Activated CD4-positive, alpha-beta T cell treated with anti-CD3 and anti-CD28 coated beads, Interleukin-2, amount 50 U/mL, for 48 hours (primary cell): Measurements from ENCODE around the gene RNU1-4.
"Not testable (repeated sequence)": the region's sequence is repeated elsewhere in the genome, so short reads cannot be mapped to it uniquely, and the experiment has no call there.

Source experiments
- DNase-seq, 2 experiments: peaks; one replicate each; pipeline ENCODE4 v3.0.0-alpha.2; 2020

The RNU1-4 gene

GRCh38 chr1:16770896-16771446 lies 30.7 kb downstream of the RNU1-4 start:
- DNase-seq: not testable (repeated sequence)

GRCh38 chr1:16772275-16773204 lies 32.2 kb downstream of the RNU1-4 start:
- not testable (repeated sequence) for DNase-seq

DNA sequence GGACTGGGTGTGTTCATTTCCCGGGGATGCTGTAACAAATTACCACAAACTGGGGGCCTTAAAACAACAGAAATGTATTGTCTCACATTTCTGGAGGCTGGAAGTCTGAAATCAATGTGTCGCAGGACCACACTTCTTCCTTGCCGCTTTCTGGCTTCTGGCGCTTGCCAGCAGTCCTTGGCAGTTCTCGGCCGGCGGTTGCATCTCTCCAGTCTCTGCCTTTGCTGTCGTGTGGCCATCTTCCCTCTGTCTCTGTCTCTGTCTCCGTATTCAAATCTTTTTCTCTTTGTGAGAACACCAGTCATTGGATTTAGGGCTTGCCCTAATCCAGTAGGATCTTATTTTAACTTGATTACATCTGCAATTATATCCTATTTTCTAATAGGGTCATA lies 32.9 kb downstream of the RNU1-4 start:
- DNase-seq: not testable (repeated sequence)

GRCh38 chr1:16773723-16774122 lies 33.4 kb downstream of the RNU1-4 start:
- DNase-seq: not testable (repeated sequence)

GRCh38 chr1:16774773-16775172 lies 34.5 kb downstream of the RNU1-4 start:
- not testable (repeated sequence) for DNase-seq

DNA sequence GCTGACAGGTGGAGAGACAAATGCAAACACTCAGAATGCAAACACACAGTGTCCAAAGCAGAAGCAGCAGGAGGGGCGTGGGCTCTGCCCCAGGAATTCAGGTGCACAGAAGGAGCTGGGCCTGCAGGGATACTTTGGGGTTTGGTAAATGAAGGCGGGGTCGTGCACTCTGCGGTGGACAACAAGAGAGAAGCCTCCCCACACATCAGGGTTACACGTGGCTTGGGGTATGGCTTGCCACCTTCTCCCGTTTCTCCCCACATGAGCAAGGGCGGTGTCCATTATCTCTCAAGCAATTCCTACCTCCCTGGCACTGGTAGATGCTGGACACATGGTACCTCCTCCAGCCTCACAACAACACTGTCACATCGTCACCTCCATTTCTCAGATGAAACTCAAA lies 35.0 kb downstream of the RNU1-4 start:
- DNase-seq: not testable (repeated sequence)

DNA sequence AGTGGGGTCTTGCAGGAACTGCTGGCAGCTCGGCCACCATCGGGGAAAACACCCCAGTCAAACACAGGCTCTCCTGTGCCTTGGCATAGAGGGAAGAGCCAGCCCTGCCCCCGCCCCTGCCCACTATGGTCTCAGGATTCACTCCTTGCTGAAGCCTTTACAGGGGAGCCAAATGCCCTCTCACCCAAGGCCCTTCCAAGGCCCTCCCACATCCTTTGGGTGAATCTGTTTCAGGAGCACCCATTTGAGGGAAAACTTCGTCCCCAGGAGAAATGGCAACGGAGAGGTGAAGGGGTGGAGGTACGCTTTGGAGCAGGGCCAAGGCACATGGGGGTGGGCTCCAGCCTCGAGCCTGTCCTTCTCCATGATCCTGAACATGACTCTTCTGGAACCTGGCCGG lies 35.9 kb downstream of the RNU1-4 start:
- not testable (repeated sequence) for DNase-seq

GRCh38 chr1:16776835-16777234 lies 36.5 kb downstream of the RNU1-4 start:
- not testable (repeated sequence) for DNase-seq

DNA sequence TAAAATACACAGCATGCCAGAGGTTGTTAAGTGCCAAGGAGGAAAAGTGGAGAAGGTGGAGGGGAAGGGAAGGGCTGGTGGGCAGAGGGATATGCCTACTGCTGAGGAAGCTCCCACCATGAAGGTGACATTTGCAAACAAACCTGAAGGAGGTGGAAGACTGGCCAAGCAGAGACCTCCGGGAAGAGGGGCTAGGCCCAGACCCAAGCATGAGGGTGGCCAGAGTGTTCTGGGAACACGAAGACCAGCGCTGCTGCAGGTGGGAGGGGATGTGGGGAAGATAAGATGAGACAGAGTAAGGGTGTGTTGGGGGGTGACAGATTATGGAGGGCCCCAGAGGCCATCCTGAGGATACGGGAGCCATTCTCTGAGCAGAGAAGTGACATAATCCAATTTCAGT lies 37.5 kb downstream of the RNU1-4 start:
- DNase-seq: not testable (repeated sequence)

- DNase-seq: not testable (repeated sequence)
These were observed 39.2 kb downstream of the RNU1-4 start for GRCh38 chr1:16779525-16779924.

DNA sequence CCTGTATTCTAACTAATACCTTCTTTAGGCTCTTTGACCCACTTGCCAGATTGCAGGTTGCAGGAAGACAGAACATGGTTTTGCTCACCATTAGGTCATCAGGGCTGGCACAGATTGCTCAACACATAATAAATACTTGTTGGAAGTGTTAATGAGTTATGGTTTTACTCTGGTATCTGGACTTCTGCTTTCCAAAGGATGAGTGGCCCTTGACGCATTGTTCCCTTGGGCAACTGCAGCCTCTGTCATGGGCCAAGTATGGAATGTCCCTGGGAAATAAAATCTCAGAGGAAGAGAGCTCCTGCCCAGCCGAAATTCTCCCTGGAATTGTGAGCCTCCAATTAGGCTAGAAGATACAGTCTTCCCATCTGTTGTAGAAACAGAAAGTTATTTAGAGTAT lies 40.7 kb downstream of the RNU1-4 start:
- DNase-seq: not testable (repeated sequence)

- not testable (repeated sequence) for DNase-seq
These were observed 41.3 kb downstream of the RNU1-4 start for GRCh38 chr1:16781625-16782024.

DNA sequence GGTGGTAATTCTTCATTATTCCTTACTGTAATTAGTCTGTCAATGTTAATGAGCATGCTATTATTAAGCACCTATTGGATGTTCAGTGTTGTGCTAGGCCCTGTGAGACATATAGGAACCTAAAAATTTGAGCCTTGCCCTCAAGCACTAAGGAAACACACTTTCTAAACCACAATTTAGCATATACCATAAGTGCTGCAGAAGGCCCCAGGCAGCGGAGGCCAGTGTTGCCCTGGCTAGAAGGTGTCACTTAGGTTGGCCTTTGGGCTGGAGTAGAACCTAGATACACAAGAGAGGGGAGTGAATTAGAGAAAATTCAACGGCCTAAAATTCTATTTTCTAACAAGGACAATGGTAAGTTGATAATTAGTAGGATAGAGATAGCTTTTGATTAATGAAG lies 44.6 kb downstream of the RNU1-4 start:
- not testable (repeated sequence) for DNase-seq

GRCh38 chr1:16786362-16786761 lies 46.0 kb downstream of the RNU1-4 start:
- DNase-seq: not testable (repeated sequence)

DNA sequence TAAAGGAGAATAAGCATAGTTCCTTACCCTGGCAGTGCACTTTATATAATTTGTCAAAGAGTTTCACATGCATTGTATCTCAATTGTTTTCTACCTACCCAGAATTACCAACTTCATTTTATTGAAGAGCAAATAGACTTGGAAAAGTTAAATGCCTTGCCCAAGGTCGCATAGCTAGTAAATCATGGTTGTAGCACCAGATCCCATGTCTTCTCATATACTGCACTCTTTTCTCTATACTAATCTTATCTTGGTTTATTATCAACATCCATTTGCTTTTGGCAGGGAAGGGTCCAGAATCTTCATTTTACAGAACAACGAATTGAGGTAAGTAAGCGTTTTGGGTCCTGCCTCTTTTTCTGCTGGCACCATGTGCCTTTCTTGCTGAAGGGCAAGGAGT lies 46.9 kb downstream of the RNU1-4 start:
- not testable (repeated sequence) for DNase-seq

DNA sequence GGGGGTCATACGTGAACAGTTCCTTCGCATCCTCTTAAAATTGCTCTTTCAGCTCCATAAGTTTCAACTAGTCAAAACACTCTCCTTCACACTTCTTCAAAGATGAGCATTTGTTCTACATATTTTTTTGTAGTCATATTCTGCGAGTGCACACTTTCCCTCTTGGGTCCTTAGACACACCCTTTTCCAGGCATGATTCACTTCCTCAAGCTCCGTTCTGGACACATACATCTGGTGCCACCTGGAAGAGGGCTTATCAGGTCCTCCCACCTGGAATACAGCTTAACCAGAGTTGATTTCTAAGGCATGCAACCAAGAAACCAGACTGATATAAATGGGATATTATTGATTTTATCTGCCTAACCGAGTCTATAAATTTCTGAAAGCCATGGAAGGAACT lies 47.4 kb downstream of the RNU1-4 start:
- not testable (repeated sequence) for DNase-seq
